GM12891 (cell line): Measurements from ENCODE around the gene LCMT1.

Experiments used
- POLR2A ChIP-seq: IDR thresholded peaks from 2 replicates; pipeline ENCODE4 v1.6.1; 2011; ENCODE audit warnings: low read depth, low read length, control low read depth
- TAF1 ChIP-seq: IDR thresholded peaks from 2 replicates; pipeline ENCODE4 v1.6.1; 2011; ENCODE audit warnings: low read depth, low read length, control low read depth

DNA sequence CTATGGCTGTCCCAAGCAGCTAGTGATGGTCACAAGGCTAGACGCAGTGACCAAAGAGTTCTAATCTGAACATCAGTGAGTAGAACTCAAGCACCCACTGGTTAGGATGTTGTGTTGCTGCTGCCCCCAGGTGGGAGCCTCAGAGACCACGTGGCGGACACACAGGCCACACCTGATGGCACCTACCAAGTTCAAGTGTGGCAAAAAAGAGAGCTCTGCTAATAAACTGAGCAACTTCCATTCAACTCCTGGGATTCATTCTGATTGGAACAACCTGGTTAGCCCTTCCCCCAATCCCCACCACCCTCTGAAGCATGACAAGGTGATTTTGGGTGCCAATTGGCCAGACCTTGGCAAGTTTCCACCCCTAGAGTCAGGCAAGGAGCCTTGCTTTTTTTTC, 3.5 kb upstream of the LCMT1 start:
- TF ChIP-seq POLR2A (no peak), TAF1 (no peak)
